Fibroblast of lung (primary cell): Measurements from ENCODE around the gene DERL3. TPM values are rescaled to one million over a fixed set of nuclear protein-coding genes. Genes with fewer than 3 reads are reported as not detected.
A peak's percentile ranks its signal among the peaks of the same experiment; 100 is the strongest.

ENCODE experiments used
- DNase-seq, 2 donors: peaks; one replicate each; pipeline versions ENCODE4 v3.0.0 to v3.0.0-alpha.2; 2010; ENCODE audit warnings: low read depth in 2 of 2
- H2AFZ ChIP-seq: 2 replicates; pipeline ENCODE4 v1.5.1; 2012; ENCODE audit warnings: low read length, control low read depth, inconsistent platforms
- H3K27ac ChIP-seq: 2 replicates; pipeline ENCODE4 v1.5.1; 2011; ENCODE audit warnings: low read length, control low read depth; ENCODE audit not compliant: insufficient read depth
- H3K27me3 ChIP-seq: 2 replicates; pipeline ENCODE4 v1.5.1; 2011; ENCODE audit warnings: mild to moderate bottlenecking, low read length; ENCODE audit not compliant: control insufficient read depth, insufficient read depth
- H3K36me3 ChIP-seq: 2 replicates; pipeline ENCODE4 v1.5.1; 2011; ENCODE audit warnings: low read length; ENCODE audit not compliant: control insufficient read depth, insufficient read depth
- H3K4me1 ChIP-seq: 2 replicates; pipeline ENCODE4 v1.5.1; 2011; ENCODE audit warnings: low read length; ENCODE audit not compliant: control insufficient read depth, insufficient read depth; ENCODE audit errors: extremely low read depth
- H3K4me2 ChIP-seq: 2 replicates; pipeline ENCODE4 v1.5.1; 2011; ENCODE audit warnings: low read length, control low read depth; ENCODE audit not compliant: insufficient read depth; ENCODE audit errors: extremely low read depth
- H3K4me3 ChIP-seq, 4 experiments: fragments of 200-600 bp in 1 of 4; sonication (generic) in 1 of 4; replicated peaks in 1 of 4; 2 replicates each; pipeline ENCODE4 v1.5.1; 2011 to 2016; ENCODE audit warnings: low read length in 4 of 4, low read depth in 3 of 4, mild to moderate bottlenecking in 3 of 4, control low read depth in 2 of 4, inconsistent platforms in 1 of 4, mixed read lengths in 1 of 4; ENCODE audit not compliant: insufficient read depth in 1 of 4; ENCODE audit errors: control extremely low read depth in 1 of 4
- H3K79me2 ChIP-seq: 2 replicates; pipeline ENCODE4 v1.5.1; 2012; ENCODE audit warnings: mild to moderate bottlenecking, low read length, inconsistent platforms; ENCODE audit not compliant: control insufficient read depth, insufficient read depth
- H3K9ac ChIP-seq: 2 replicates; pipeline ENCODE4 v1.5.1; 2011; ENCODE audit warnings: mild to moderate bottlenecking, low read length, control low read depth; ENCODE audit not compliant: insufficient read depth
- H3K9me3 ChIP-seq: 2 replicates; pipeline ENCODE4 v1.5.1; 2012; ENCODE audit warnings: low read depth, low read length; ENCODE audit not compliant: control insufficient read depth, insufficient read depth
- H4K20me1 ChIP-seq: 2 replicates; pipeline ENCODE4 v1.5.1; 2011; ENCODE audit warnings: low read length; ENCODE audit not compliant: control insufficient read depth, insufficient read depth; ENCODE audit errors: extremely low read depth
- EZH2 ChIP-seq: IDR thresholded peaks from 2 replicates; pipeline ENCODE4 v1.5.1; 2012; ENCODE audit warnings: low read length, control low read depth, mild to moderate bottlenecking; ENCODE audit errors: missing control alignments
- polyA plus RNA-seq, 2 donors: library from polyadenylated mRNA; depleted of rRNA in 1 of 2; stranded (reverse) in 1 of 2; unstranded in 1 of 2; fragments of >200 nt; gene quantifications; 2 replicates each; pipeline ENCODE4 v1.2.1, GENCODE V29; 2011 to 2012; ENCODE audit warnings: missing spikeins in 1 of 2
- total RNA-seq: library from RNA; depleted of rRNA; stranded (reverse); fragments of >200 nt; gene quantifications from 2 replicates; pipeline ENCODE4 v1.2.1, GENCODE V29; 2014
- TF ChIP-seq, protein P1 (sequence below), 2 donors: IDR thresholded peaks in 1 of 2; conservative IDR thresholded peaks in 1 of 2; 1 replicate in 1 of 2; 2 replicates in 1 of 2; pipeline ENCODE4 v1.5.1; 2011 to 2012; ENCODE audit warnings: low read length in 2 of 2, control low read depth in 1 of 2, inconsistent platforms in 1 of 2, low read depth in 1 of 2, mild to moderate bottlenecking in 1 of 2

DERL3 gene
- total and polyA plus RNA-seq, 2 donors (not counting 1 experiment from before 2014, with no cell fraction given) = 0.42 to 0.50 TPM

DNA sequence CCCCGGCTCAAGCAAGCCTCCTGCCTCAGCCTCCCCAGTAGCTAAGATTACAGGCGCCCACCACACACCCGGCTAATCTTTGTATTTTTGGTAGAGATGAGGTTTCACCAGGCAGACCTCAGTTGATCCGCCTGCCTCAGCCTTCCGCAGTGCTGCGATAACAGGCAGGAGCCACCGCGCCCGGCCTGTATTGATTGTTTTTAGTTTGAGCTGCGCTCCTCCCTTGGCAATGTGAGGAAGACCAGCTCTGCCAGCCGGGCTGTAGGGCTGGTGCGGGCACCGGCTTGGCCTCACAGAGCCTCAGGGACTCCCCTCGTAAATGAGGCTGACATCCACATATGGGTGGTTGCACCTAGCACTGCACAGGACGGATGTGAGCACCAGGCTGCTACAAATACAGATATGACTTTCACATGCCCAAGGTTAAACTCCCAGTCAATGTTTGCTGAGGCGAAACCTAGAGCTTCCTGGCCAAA lies 11.4 kb upstream of the DERL3 start:
- H3K4me1 ChIP-seq = peaks cover 12% of the 10 kb centered on the region
- no peak overlapping the region for H3K9ac ChIP-seq
- no peaks in the 10 kb centered on the region for H3K36me3 ChIP-seq
- no peak overlapping the region for H3K27ac ChIP-seq
- H3K27me3 ChIP-seq = no peaks in the 10 kb centered on the region
- H3K4me2 ChIP-seq = no peak overlapping the region
- no peaks in the 10 kb centered on the region for H3K79me2 ChIP-seq
- no peaks in the 10 kb centered on the region for H4K20me1 ChIP-seq
- TF ChIP-seq, protein P1, sequence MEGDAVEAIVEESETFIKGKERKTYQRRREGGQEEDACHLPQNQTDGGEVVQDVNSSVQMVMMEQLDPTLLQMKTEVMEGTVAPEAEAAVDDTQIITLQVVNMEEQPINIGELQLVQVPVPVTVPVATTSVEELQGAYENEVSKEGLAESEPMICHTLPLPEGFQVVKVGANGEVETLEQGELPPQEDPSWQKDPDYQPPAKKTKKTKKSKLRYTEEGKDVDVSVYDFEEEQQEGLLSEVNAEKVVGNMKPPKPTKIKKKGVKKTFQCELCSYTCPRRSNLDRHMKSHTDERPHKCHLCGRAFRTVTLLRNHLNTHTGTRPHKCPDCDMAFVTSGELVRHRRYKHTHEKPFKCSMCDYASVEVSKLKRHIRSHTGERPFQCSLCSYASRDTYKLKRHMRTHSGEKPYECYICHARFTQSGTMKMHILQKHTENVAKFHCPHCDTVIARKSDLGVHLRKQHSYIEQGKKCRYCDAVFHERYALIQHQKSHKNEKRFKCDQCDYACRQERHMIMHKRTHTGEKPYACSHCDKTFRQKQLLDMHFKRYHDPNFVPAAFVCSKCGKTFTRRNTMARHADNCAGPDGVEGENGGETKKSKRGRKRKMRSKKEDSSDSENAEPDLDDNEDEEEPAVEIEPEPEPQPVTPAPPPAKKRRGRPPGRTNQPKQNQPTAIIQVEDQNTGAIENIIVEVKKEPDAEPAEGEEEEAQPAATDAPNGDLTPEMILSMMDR (conservative IDR thresholded peaks at IDR 0.05 in 1 of 2, IDR thresholded peaks at IDR 0.05 in 1 of 2; ENCODE audit: low read depth in 1 of 2, low read length in 2 of 2) = no peak
- no peak for TF ChIP-seq EZH2
- H3K9me3 ChIP-seq = no peaks in the 10 kb centered on the region
- no peak for DNase-seq
- no peak overlapping the region for H3K4me3 ChIP-seq
- no peak overlapping the region for H2AFZ ChIP-seq

DNA sequence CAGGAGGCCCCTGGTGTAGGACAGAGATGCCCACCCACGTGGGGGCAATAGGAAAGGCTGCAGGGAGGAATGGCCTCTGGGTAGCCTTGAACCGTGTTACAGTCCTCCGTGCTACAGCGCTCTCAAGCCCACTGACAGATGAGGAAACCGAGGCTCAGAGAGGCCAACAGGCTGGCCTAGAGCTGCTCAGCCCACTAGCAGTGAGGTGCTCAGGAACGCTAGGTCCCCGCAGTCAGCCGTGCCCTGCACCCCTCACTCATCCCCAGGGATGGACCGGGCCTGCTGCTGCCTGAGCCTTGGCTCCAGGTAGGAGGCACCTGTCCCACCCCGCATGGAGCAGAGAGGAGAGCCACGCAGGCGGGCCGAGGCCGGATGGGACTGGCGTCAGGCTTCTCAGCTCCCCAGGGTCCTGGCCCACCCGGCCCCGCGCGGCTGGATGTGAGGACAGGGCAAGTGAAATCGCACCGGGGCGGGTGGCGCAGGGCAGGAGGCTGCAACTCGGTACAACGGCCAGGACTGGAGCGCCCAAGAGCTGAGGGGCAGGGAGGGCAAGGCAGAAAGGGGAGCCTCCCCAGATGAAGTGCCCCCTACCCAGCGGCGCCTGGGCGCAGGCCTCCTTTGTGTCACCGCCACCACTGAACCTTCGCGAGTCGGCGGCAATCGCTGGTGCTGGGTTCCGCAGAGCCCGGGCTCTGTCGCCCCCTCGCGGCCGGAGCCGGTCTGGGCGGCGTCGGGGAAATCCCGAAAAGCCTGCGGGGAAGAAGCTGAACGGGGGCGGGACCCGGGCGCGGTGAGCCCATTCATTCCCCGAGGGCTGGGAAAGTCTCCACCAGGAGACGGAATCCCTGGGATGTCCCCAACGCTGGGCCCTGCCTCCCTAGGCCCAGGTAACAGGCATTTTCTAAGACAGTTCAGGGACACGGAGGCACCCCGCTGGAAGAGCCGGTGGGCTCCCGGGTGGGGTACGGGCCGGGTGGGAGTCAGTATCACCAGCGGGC lies 10.5 kb upstream of the DERL3 start:
- H3K36me3 ChIP-seq = no peaks in the 10 kb centered on the region
- H4K20me1 ChIP-seq = no peaks in the 10 kb centered on the region
- H3K79me2 ChIP-seq = no peaks in the 10 kb centered on the region
- TF ChIP-seq EZH2 = no peak
- TF ChIP-seq, protein P1 (conservative IDR thresholded peaks at IDR 0.05 in 1 of 2, IDR thresholded peaks at IDR 0.05 in 1 of 2; ENCODE audit: low read depth in 1 of 2, low read length in 2 of 2) = peak; percentile 79 to 92
- peak overlapping the region; percentile 56 for H2AFZ ChIP-seq
- no peaks in the 10 kb centered on the region for H3K27me3 ChIP-seq
- no peak overlapping the region for H3K27ac ChIP-seq
- DNase-seq = peak; percentile 55 to 57
- H3K4me2 ChIP-seq = peak overlapping the region; percentile 58
- H3K9me3 ChIP-seq = no peaks in the 10 kb centered on the region
- H3K9ac ChIP-seq = peak overlapping the region; percentile 1
- peaks cover 12% of the 10 kb centered on the region for H3K4me1 ChIP-seq
- H3K4me3 ChIP-seq = no peak overlapping the region

GRCh38 chr22:23847991-23848864 lies 9.4 kb upstream of the DERL3 start:
- H3K4me1 ChIP-seq = peaks cover 12% of the 10 kb centered on the region
- no peaks in the 10 kb centered on the region for H3K79me2 ChIP-seq
- H3K27me3 ChIP-seq = no peaks in the 10 kb centered on the region
- TF ChIP-seq EZH2 = no peak
- TF ChIP-seq, protein P1 (conservative IDR thresholded peaks at IDR 0.05 in 1 of 2, IDR thresholded peaks at IDR 0.05 in 1 of 2; ENCODE audit: low read depth in 1 of 2, low read length in 2 of 2) = no peak
- H3K27ac ChIP-seq = no peak overlapping the region
- H4K20me1 ChIP-seq = no peaks in the 10 kb centered on the region
- no peak overlapping the region for H2AFZ ChIP-seq
- no peak overlapping the region for H3K9ac ChIP-seq
- no peak overlapping the region for H3K4me2 ChIP-seq
- no peak for DNase-seq
- no peaks in the 10 kb centered on the region for H3K9me3 ChIP-seq
- H3K36me3 ChIP-seq = no peaks in the 10 kb centered on the region
- no peak overlapping the region for H3K4me3 ChIP-seq
